Mesenchymal stem cell (in vitro differentiated cells and primary cell): ENCODE data around the gene IRF9. TPM values are rescaled to one million over a fixed set of nuclear protein-coding genes. Genes with fewer than 3 reads are reported as not detected.

Source experiments
- DNase-seq: peaks from one replicate; pipeline ENCODE4 v3.0.0-alpha.2; 2013
- H2AFZ ChIP-seq: one replicate; pipeline ENCODE4 v1.6.1; 2013; ENCODE audit warnings: low read depth, mild to moderate bottlenecking, control low read depth, inconsistent platforms, low read length, moderate library complexity
- H2AK5ac ChIP-seq: 2 replicates; pipeline ENCODE4 v1.6.1; 2013; ENCODE audit warnings: low read length, moderate library complexity, mild to moderate bottlenecking, inconsistent platforms; ENCODE audit not compliant: severe bottlenecking
- H2BK120ac ChIP-seq: one replicate; pipeline ENCODE4 v1.6.1; 2013; ENCODE audit warnings: low read depth, mild to moderate bottlenecking, inconsistent platforms, low read length, moderate library complexity
- H2BK12ac ChIP-seq, 2 experiments: one replicate each; pipeline ENCODE4 v1.6.1; 2013; ENCODE audit warnings: inconsistent platforms in 2 of 2, low read length in 2 of 2, mild to moderate bottlenecking in 2 of 2, moderate library complexity in 2 of 2, control low read depth in 1 of 2
- H2BK15ac ChIP-seq: one replicate; pipeline ENCODE4 v1.6.1; 2013; ENCODE audit warnings: mild to moderate bottlenecking, low read depth, inconsistent platforms; ENCODE audit not compliant: poor library complexity, severe bottlenecking
- H2BK5ac ChIP-seq: 2 replicates; pipeline ENCODE4 v1.6.1; 2013; ENCODE audit warnings: low read depth, mild to moderate bottlenecking, low read length, control low read depth, inconsistent platforms; ENCODE audit not compliant: poor library complexity, severe bottlenecking
- H3K14ac ChIP-seq, 2 experiments: one replicate each; pipeline ENCODE4 v1.6.1; 2013; ENCODE audit warnings: inconsistent platforms in 2 of 2, low read length in 2 of 2, control low read depth in 1 of 2, mild to moderate bottlenecking in 1 of 2, moderate library complexity in 1 of 2
- H3K18ac ChIP-seq, 2 experiments: one replicate each; pipeline ENCODE4 v1.6.1; 2013; ENCODE audit warnings: inconsistent platforms in 2 of 2, low read length in 2 of 2, control low read depth in 1 of 2, low read depth in 1 of 2, mild to moderate bottlenecking in 1 of 2
- H3K23ac ChIP-seq, 2 experiments: one replicate each; pipeline ENCODE4 v1.6.1; 2013; ENCODE audit warnings: inconsistent platforms in 2 of 2, low read length in 2 of 2, mild to moderate bottlenecking in 2 of 2, moderate library complexity in 2 of 2, control low read depth in 1 of 2
- H3K27ac ChIP-seq: 2 replicates; pipeline ENCODE4 v1.5.1; 2013; ENCODE audit warnings: mild to moderate bottlenecking, moderate library complexity, low read length, control low read depth, inconsistent platforms; ENCODE audit not compliant: poor library complexity, severe bottlenecking
- H3K27me3 ChIP-seq, 2 experiments: 2 replicates each; pipeline versions ENCODE4 v1.6.1 to v1.7.0; 2013; ENCODE audit warnings: low read length in 2 of 2, mild to moderate bottlenecking in 2 of 2, moderate library complexity in 2 of 2, control low read depth in 1 of 2, inconsistent platforms in 1 of 2; ENCODE audit not compliant: control insufficient read depth in 1 of 2, insufficient read depth in 1 of 2
- H3K36me3 ChIP-seq, 2 experiments: 2 replicates each; pipeline versions ENCODE4 v1.6.1 to v1.7.0; 2013; ENCODE audit warnings: low read length in 2 of 2, control low read depth in 1 of 2, inconsistent platforms in 1 of 2, low read depth in 1 of 2, mild to moderate bottlenecking in 1 of 2; ENCODE audit not compliant: insufficient read depth in 2 of 2, control insufficient read depth in 1 of 2
- H3K4ac ChIP-seq, 2 experiments: one replicate each; pipeline ENCODE4 v1.6.1; 2013; ENCODE audit warnings: inconsistent platforms in 2 of 2, low read length in 2 of 2, mild to moderate bottlenecking in 2 of 2, moderate library complexity in 2 of 2, control low read depth in 1 of 2, low read depth in 1 of 2
- H3K4me1 ChIP-seq: 2 replicates; pipeline ENCODE4 v1.6.1; 2013; ENCODE audit warnings: low read depth, low read length, control low read depth; ENCODE audit not compliant: control insufficient read depth, insufficient read depth
- H3K4me2 ChIP-seq: 2 replicates; pipeline ENCODE4 v1.6.1; 2013; ENCODE audit warnings: low read length, mild to moderate bottlenecking, inconsistent platforms; ENCODE audit not compliant: poor library complexity, severe bottlenecking
- H3K4me3 ChIP-seq, 2 experiments: 2 replicates each; pipeline versions ENCODE4 v1.5.1 to v1.7.0; 2013; ENCODE audit warnings: low read length in 2 of 2, mild to moderate bottlenecking in 2 of 2, control low read depth in 1 of 2, low read depth in 1 of 2; ENCODE audit not compliant: insufficient read depth in 1 of 2
- H3K79me1 ChIP-seq: replicated peaks from 2 replicates; pipeline ENCODE4 v1.6.1; 2013; ENCODE audit warnings: mild to moderate bottlenecking, control low read depth, low read length, inconsistent platforms; ENCODE audit not compliant: poor library complexity, severe bottlenecking
- H3K9ac ChIP-seq: 2 replicates; pipeline ENCODE4 v1.7.0; 2013; ENCODE audit warnings: mild to moderate bottlenecking, low read length, moderate library complexity
- H3K9me3 ChIP-seq: 2 replicates; pipeline ENCODE4 v1.7.0; 2013; ENCODE audit warnings: mild to moderate bottlenecking, low read length; ENCODE audit not compliant: control insufficient read depth
- H4K8ac ChIP-seq: one replicate; pipeline ENCODE4 v1.6.1; 2013; ENCODE audit warnings: inconsistent platforms, mild to moderate bottlenecking, low read length, moderate library complexity
- H4K91ac ChIP-seq: one replicate; pipeline ENCODE4 v1.6.1; 2013; ENCODE audit warnings: mild to moderate bottlenecking, low read length, inconsistent platforms
- WGBS: methylation state at CpG from one replicate; pipeline ENCODE4 v1.1.7; 2013; ENCODE audit warnings: mixed read lengths; 5-methylcytosine and 5-hydroxymethylcytosine counted together
- polyA plus RNA-seq, 2 experiments: library from polyadenylated mRNA; stranded (reverse); fragments of 200-250 nt; gene quantifications; one replicate each; pipeline ENCODE4 v1.2.3, GENCODE V29; 2013

The IRF9 gene
- polyA plus RNA-seq (2013, experiment 1 of 2) = 43.4 TPM
- polyA plus RNA-seq (2013, experiment 2 of 2) = 42.3 TPM

GRCh38 chr14:24160850-24161804 lies at the start of gene IRF9:
TSS of gene IRF9 (plus strand) at chr14:24161265. CDS start at chr14:24162145, 880 bp downstream.
- Histone ChIP-seq H4K91ac (peak within 1 kb of the TSS; percentile 60), H3K4me2 (peak within 1 kb of the TSS; percentile 80), H2AK5ac (peak within 1 kb of the TSS; percentile 95), H3K36me3 (peaks cover 68 to 75% of the 10 kb centered on the region in 2 experiments), H2BK15ac (peak within 1 kb of the TSS; percentile 26), H2BK12ac (peak within 1 kb of the TSS; percentile 70 to 73), H3K4me1 (peaks cover 19% of the 10 kb centered on the region), H3K9ac (peak within 1 kb of the TSS; percentile 99), H4K8ac (peak within 1 kb of the TSS; percentile 78), H2BK120ac (peak within 1 kb of the TSS; percentile 50), H3K9me3 (no peaks in the 10 kb centered on the region), H3K27ac (peak within 1 kb of the TSS; percentile 76), H2AFZ (no peak within 1 kb of the TSS), H3K23ac (peak within 1 kb of the TSS in 1 of 2 experiments; percentile 81), H3K79me1 (peaks cover 25% of the 10 kb centered on the region), H3K4me3 (peak within 1 kb of the TSS; percentile 63 to 96), H2BK5ac (peak within 1 kb of the TSS; percentile 90), H3K14ac (peak within 1 kb of the TSS in 1 of 2 experiments; percentile 92), H3K4ac (peak within 1 kb of the TSS; percentile 83 to 91), H3K18ac (peak within 1 kb of the TSS; percentile 79 to 91), H3K27me3 (no peaks in the 10 kb centered on the region)
- DNase-seq = peak; percentile 95
- 9% methylated on average over 12 of the region's 12 CpGs for WGBS

- Histone ChIP-seq H3K9me3 (no peaks in the 10 kb centered on the region), H4K8ac (peak overlapping the region; percentile 96), H2BK120ac (peak overlapping the region; percentile 61), H3K4me3 (peak overlapping the region; percentile 72 to 91), H3K27ac (peak overlapping the region; percentile 98), H3K4me2 (peak overlapping the region; percentile 83), H3K9ac (peak overlapping the region; percentile 97), H2AK5ac (peak overlapping the region; percentile 49), H3K4ac (peak overlapping the region; percentile 85 to 95), H3K36me3 (peaks cover 12 to 16% of the 10 kb centered on the region in 2 experiments), H3K23ac (peak overlapping the region in 1 of 2 experiments; percentile 16), H2BK12ac (peak overlapping the region; percentile 40 to 59), H4K91ac (peak overlapping the region; percentile 97), H3K79me1 (peaks cover 24% of the 10 kb centered on the region), H3K4me1 (peaks cover 7% of the 10 kb centered on the region), H3K18ac (peak overlapping the region; percentile 80 to 98), H2AFZ (no peak overlapping the region), H2BK5ac (peak overlapping the region; percentile 59), H2BK15ac (no peak overlapping the region), H3K27me3 (no peaks in the 10 kb centered on the region), H3K14ac (no peak overlapping the region)
- 19% methylated on average over 15 of the region's 15 CpGs for WGBS
- DNase-seq = no peak
Measured at GRCh38 chr14:24113379-24113800, 47.7 kb upstream of the IRF9 start.

- H2BK5ac ChIP-seq = peak overlapping the region; percentile 71
- peak overlapping the region; percentile 49 for H2AK5ac ChIP-seq
- H3K4me2 ChIP-seq = peak overlapping the region; percentile 83
- H3K23ac ChIP-seq = peak overlapping the region in 1 of 2 experiments; percentile 16
- peaks cover 7% of the 10 kb centered on the region for H3K4me1 ChIP-seq
- H3K9ac ChIP-seq = peak overlapping the region; percentile 97
- H3K36me3 ChIP-seq = peaks cover 17 to 22% of the 10 kb centered on the region in 2 experiments
- DNase-seq = peak; percentile 96
- peak overlapping the region; percentile 59 to 99 for H2BK12ac ChIP-seq
- H2BK15ac ChIP-seq = peak overlapping the region; percentile 97
- H2BK120ac ChIP-seq = peak overlapping the region; percentile 93
- H3K79me1 ChIP-seq = peaks cover 26% of the 10 kb centered on the region
- H3K27ac ChIP-seq = peak overlapping the region; percentile 98
- H3K4ac ChIP-seq = peak overlapping the region; percentile 85 to 95
- peak overlapping the region; percentile 80 to 98 for H3K18ac ChIP-seq
- under 1% methylated on average over 42 of the region's 42 CpGs for WGBS
- H4K91ac ChIP-seq = peak overlapping the region; percentile 98
- H4K8ac ChIP-seq = peak overlapping the region; percentile 96
- H3K4me3 ChIP-seq = peak overlapping the region; percentile 72 to 91
- H3K27me3 ChIP-seq = no peaks in the 10 kb centered on the region
- peak overlapping the region in 1 of 2 experiments; percentile 71 for H3K14ac ChIP-seq
- H2AFZ ChIP-seq = peak overlapping the region; percentile 85
- no peaks in the 10 kb centered on the region for H3K9me3 ChIP-seq
Measured at GRCh38 chr14:24113801-24114531, 47.1 kb upstream of the IRF9 start.
